Keratinocyte (primary cell): ENCODE data around the gene SETDB1. TPM values are rescaled to one million over a fixed set of nuclear protein-coding genes. Genes with fewer than 3 reads are reported as not detected.
"Not testable (repeated sequence)": the region's sequence is repeated elsewhere in the genome, so short reads cannot be mapped to it uniquely, and the experiment has no call there.

Experiments
- DNase-seq: peaks from one replicate; pipeline ENCODE4 v3.0.0-alpha.2; 2011; ENCODE audit warnings: low read depth, missing footprints, low spot score
- FAIRE-seq: peaks from 2 replicates; lab custom pipeline; 2011; peaks lifted over from hg19 to GRCh38; lab: Jason Lieb, UNC
- H2AFZ ChIP-seq: 2 replicates; pipeline ENCODE4 v1.6.0; 2012; ENCODE audit warnings: low read length, control low read depth, inconsistent platforms; ENCODE audit not compliant: control insufficient read depth
- H3K27ac ChIP-seq: 2 replicates; pipeline ENCODE4 v1.5.1; 2011; ENCODE audit warnings: low read length; ENCODE audit not compliant: control insufficient read depth, insufficient read depth
- H3K27me3 ChIP-seq: 3 replicates; pipeline ENCODE4 v1.6.0; 2011; ENCODE audit warnings: low read length; ENCODE audit not compliant: control insufficient read depth, insufficient read depth; ENCODE audit errors: extremely low read depth
- H3K36me3 ChIP-seq, 2 experiments: 2 replicates in 1 of 2; 3 replicates in 1 of 2; pipeline ENCODE4 v1.5.1; 2011; ENCODE audit warnings: low read length in 2 of 2, mild to moderate bottlenecking in 1 of 2; ENCODE audit not compliant: control insufficient read depth in 2 of 2, insufficient read depth in 2 of 2; ENCODE audit errors: extremely low read depth in 1 of 2
- H3K4me1 ChIP-seq: 3 replicates; pipeline ENCODE4 v1.5.1; 2011; ENCODE audit warnings: low read length; ENCODE audit not compliant: control insufficient read depth, insufficient read depth; ENCODE audit errors: extremely low read depth
- H3K4me2 ChIP-seq: 3 replicates; pipeline ENCODE4 v1.6.0; 2011; ENCODE audit warnings: low read depth, low read length; ENCODE audit not compliant: control insufficient read depth, insufficient read depth; ENCODE audit errors: extremely low read depth
- H3K4me3 ChIP-seq, 3 experiments: fragments of 200-600 bp in 1 of 3; sonication (generic) in 1 of 3; 2 replicates in 2 of 3; 3 replicates in 1 of 3; pipeline ENCODE4 v1.5.1; 2011 to 2016; ENCODE audit warnings: low read length in 3 of 3, mild to moderate bottlenecking in 3 of 3, control low read depth in 2 of 3, inconsistent platforms in 1 of 3, low read depth in 1 of 3, mixed read lengths in 1 of 3, mixed run types in 1 of 3, moderate library complexity in 1 of 3; ENCODE audit not compliant: control insufficient read depth in 2 of 3, insufficient read depth in 2 of 3; ENCODE audit errors: extremely low read depth in 1 of 3
- H3K79me2 ChIP-seq: 2 replicates; pipeline ENCODE4 v1.6.0; 2012; ENCODE audit warnings: low read length; ENCODE audit not compliant: control insufficient read depth, insufficient read depth
- H3K9ac ChIP-seq: 3 replicates; pipeline ENCODE4 v1.6.0; 2011; ENCODE audit warnings: low read length; ENCODE audit not compliant: control insufficient read depth, insufficient read depth; ENCODE audit errors: extremely low read depth
- H3K9me1 ChIP-seq: 3 replicates; pipeline ENCODE4 v1.6.0; 2011; ENCODE audit warnings: low read length; ENCODE audit not compliant: control insufficient read depth, insufficient read depth; ENCODE audit errors: extremely low read depth
- H3K9me3 ChIP-seq: 2 replicates; pipeline ENCODE4 v1.5.1; 2012; ENCODE audit warnings: low read depth, low read length; ENCODE audit not compliant: control insufficient read depth
- H4K20me1 ChIP-seq: 3 replicates; pipeline ENCODE4 v1.6.0; 2011; ENCODE audit warnings: low read length; ENCODE audit not compliant: control insufficient read depth, insufficient read depth; ENCODE audit errors: extremely low read depth
- CTCF ChIP-seq, 3 experiments: IDR thresholded peaks in 1 of 3; conservative IDR thresholded peaks in 1 of 3; optimal IDR thresholded peaks in 1 of 3; 2 replicates in 2 of 3; 3 replicates in 1 of 3; pipeline versions ENCODE3 to v1.5.1; 2011; ENCODE audit warnings: low read length in 3 of 3, mild to moderate bottlenecking in 3 of 3, moderate library complexity in 2 of 3, control low read depth in 1 of 3, inconsistent platforms in 1 of 3; ENCODE audit not compliant: insufficient read depth in 2 of 3; ENCODE audit errors: extremely low read depth in 1 of 3
- EZH2 ChIP-seq: IDR thresholded peaks from one replicate; pipeline ENCODE4 v1.6.1; 2012; ENCODE audit warnings: inconsistent platforms, mild to moderate bottlenecking, low read length, moderate library complexity
- dilution Hi-C: fragments of 300-500 bp; cut with MboI; formaldehyde crosslinking; loops from one replicate; pipeline ENCODE4 v1.7.0; 2020; ENCODE audit warnings: low sequenced_read_pairs; ENCODE audit not compliant: extremely low pct_ligation_motif_present
- polyA minus RNA-seq, 3 experiments: library from RNA; depleted of rRNA, polyadenylated mRNA; stranded (reverse); fragments of >200 nt; gene quantifications; 1 replicate in 1 of 3; 2 replicates in 1 of 3; 3 replicates in 1 of 3; pipeline ENCODE4 v1.2.3, GENCODE V29; 2011
- polyA plus RNA-seq, 5 experiments: library from polyadenylated mRNA; depleted of rRNA in 3 of 5; stranded (reverse) in 3 of 5; stranded (forward) in 1 of 5; unstranded in 1 of 5; fragments of >200 nt; gene quantifications; 1 replicate in 1 of 5; 2 replicates in 3 of 5; 3 replicates in 1 of 5; pipeline versions ENCODE4 v1.2.1 to v1.2.3, GENCODE V29; 2011 to 2012; ENCODE audit warnings: missing spikeins in 2 of 5, low read depth in 1 of 5, low replicate concordance in 1 of 5

Gene SETDB1
- polyA plus RNA-seq = 27.0 to 31.3 TPM (median 27.1 TPM) in 3 replicates
- polyA plus RNA-seq (2011; ENCODE audit: low read depth) = 39.0 TPM
- polyA plus RNA-seq (2011; cell fraction: cytosol; rRNA removed) = 14.9 and 17.6 TPM in 2 replicates
- polyA plus RNA-seq (2011; cell fraction: nucleus; rRNA removed) = 56.4 and 63.5 TPM in 2 replicates
- 17.8 and 21.1 TPM in 2 replicates for polyA plus RNA-seq (2012; ENCODE audit: low replicate concordance)
- polyA minus RNA-seq = 23.3 to 57.3 TPM (median 29.9 TPM) in 3 replicates
- polyA minus RNA-seq (2011; cell fraction: cytosol; rRNA and poly(A)+ RNA removed) = 16.3 TPM
- 27.2 and 42.8 TPM in 2 replicates for polyA minus RNA-seq (2011; cell fraction: nucleus; rRNA and poly(A)+ RNA removed)

- peak; percentile 88 for FAIRE-seq
- Histone ChIP-seq H3K9me1 (no peaks in the 10 kb centered on the region), H3K4me1 (peaks cover 11% of the 10 kb centered on the region), H4K20me1 (no peaks in the 10 kb centered on the region), H3K27ac (peak within 1 kb of the TSS; percentile 95), H3K4me2 (peak within 1 kb of the TSS; percentile 84), H3K27me3 (no peaks in the 10 kb centered on the region), H3K9ac (peak within 1 kb of the TSS; percentile 97), H3K9me3 (no peaks in the 10 kb centered on the region), H3K36me3 (peaks cover 9 to 19% of the 10 kb centered on the region in 2 experiments), H2AFZ (peak within 1 kb of the TSS; percentile 96), H3K4me3 (peak within 1 kb of the TSS; percentile 67 to 100 (median 95)), H3K79me2 (peaks cover 10% of the 10 kb centered on the region)
- TF ChIP-seq CTCF (optimal IDR thresholded peaks at IDR 0.05 in 1 of 3, IDR thresholded peaks at IDR 0.05 in 1 of 3, conservative IDR thresholded peaks at IDR 0.05 in 1 of 3; ENCODE audit: extremely low read depth in 1 of 3, insufficient read depth in 2 of 3, low read length in 3 of 3) (peak in 2 of 3 experiments; percentile 2 to 44), EZH2 (no peak)
- dilution Hi-C loops = no loop called here
- peak; percentile 81 for DNase-seq
Observed at GRCh38 chr1:150926097-150926741, at the start of gene SETDB1. SETDB1 (plus strand) TSS chr1:150926363; CDS start chr1:150927715, 1,352 bp downstream.

GRCh38 chr1:150878931-150879330 is 47.2 kb upstream of the SETDB1 start:
- peaks cover 23% of the 10 kb centered on the region for H3K4me1 ChIP-seq
- H4K20me1 ChIP-seq, H3K9me1 ChIP-seq, H2AFZ ChIP-seq, H3K27me3 ChIP-seq, H3K4me3 ChIP-seq, DNase-seq, H3K27ac ChIP-seq, H3K9me3 ChIP-seq, dilution Hi-C loops, FAIRE-seq, H3K36me3 ChIP-seq, H3K4me2 ChIP-seq, H3K9ac ChIP-seq: not testable (repeated sequence)
- peaks cover 19% of the 10 kb centered on the region for H3K79me2 ChIP-seq
